Stimulated activated naive CD4-positive, alpha-beta T cell treated with Interleukin-2 at 50 U/mL for 16 hours (primary cell): ENCODE results near the gene VPREB3.
"Not testable (repeated sequence)": the region's sequence is repeated elsewhere in the genome, so short reads cannot be mapped to it uniquely, and the experiment has no call there.

Source experiments
- DNase-seq: peaks from one replicate; lab custom pipeline; 2025; lab: John Stamatoyannopoulos, UW

Gene VPREB3

GRCh38 chr22:23742505-23743264 is 11.5 kb downstream of the VPREB3 start:
- no peak for DNase-seq

GRCh38 chr22:23737696-23738095 is 16.5 kb downstream of the VPREB3 start:
- DNase-seq = no peak

DNA sequence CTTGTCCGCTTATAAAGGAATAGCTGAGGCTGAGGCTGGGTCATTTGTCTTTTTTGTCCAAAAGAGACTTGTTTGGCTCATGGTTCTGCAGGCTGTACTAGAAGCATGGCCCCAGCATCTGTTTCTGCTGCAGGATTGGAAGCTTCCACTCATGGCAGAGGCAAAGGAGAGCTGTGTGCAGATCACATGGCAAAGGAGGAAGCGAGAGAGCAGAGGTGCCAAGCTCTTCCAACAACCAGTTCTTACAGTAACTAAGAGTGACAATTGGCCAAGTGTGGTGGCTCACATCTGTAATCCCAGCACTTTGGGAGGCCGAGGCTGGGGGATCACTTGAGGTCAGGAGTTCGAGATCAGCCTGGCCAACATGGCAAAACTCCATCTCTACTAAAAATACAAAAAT is 26.1 kb downstream of the VPREB3 start:
- DNase-seq = not testable (repeated sequence)

GRCh38 chr22:23722724-23723123 is 31.5 kb downstream of the VPREB3 start:
- DNase-seq = no peak

DNA sequence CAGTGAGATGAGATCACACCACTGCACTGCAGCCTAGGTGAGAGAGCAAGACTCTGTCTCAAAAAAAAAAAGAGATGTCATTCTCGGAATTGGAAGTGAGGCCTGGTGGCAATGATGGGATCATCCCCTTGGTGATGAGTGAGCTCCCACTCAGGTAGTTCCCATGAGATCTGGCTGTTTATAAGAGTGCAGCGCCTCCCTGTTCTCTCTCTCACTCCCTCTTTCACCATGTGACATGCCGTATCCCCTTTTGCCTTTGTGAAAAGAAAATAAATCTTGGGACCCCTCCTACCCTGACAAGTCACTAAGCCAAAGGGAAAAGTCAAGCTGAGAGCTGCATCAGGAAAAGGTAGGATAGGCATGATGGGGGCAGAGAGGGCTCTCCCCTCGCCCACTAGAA is 32.1 kb downstream of the VPREB3 start:
- DNase-seq = no peak

DNA sequence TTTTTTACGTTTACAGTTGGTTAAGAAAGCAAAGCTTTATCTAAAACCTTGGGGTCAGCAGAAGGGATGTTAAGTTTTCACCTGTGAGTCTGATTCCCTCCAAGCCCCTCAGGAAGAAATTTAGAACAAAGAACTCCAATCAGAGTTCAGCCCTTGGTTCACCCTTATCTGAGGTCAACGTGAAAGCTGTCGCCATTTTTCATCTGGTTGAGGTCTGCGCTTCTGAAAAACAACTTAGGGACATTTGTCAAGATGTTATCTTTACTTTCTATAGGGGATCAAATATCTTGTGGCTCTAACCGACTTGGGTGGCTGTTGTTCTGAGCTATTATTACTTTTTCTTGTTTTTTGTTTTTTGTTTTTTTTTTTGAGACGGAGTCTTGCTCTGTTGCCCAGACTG is 33.4 kb downstream of the VPREB3 start:
- no peak for DNase-seq

GRCh38 chr22:23718371-23719165 is 35.7 kb downstream of the VPREB3 start:
- no peak for DNase-seq

GRCh38 chr22:23716811-23717801 is 37.1 kb downstream of the VPREB3 start:
- peak; percentile 74 for DNase-seq

DNA sequence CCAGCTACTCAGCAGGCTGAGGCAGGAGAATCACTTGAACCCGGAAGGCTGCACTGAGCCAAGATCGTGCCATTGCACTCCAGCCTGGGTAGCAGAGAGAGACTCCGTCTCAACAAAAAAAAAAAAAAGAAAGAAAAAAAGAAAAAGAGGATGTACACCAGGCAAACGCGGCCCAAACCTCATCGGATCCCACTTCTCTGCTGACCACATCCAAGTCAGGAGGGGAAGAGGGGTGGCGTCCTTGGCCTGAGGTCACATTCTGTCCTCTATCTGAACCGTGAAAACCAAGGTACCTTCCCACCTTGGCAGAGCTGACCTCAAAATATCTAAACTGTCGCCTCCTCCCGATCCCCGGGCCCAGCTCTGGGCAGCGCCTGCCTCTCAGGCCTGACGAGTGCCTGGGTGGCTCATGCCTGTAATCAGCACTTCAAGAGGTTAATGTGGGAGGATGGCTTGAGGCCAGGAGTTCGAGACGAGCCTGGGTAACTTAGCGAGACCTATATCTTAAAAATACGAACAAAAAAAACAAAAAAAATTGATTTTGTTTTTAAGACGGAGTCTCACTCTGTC is 38.3 kb downstream of the VPREB3 start:
- no peak for DNase-seq

DNA sequence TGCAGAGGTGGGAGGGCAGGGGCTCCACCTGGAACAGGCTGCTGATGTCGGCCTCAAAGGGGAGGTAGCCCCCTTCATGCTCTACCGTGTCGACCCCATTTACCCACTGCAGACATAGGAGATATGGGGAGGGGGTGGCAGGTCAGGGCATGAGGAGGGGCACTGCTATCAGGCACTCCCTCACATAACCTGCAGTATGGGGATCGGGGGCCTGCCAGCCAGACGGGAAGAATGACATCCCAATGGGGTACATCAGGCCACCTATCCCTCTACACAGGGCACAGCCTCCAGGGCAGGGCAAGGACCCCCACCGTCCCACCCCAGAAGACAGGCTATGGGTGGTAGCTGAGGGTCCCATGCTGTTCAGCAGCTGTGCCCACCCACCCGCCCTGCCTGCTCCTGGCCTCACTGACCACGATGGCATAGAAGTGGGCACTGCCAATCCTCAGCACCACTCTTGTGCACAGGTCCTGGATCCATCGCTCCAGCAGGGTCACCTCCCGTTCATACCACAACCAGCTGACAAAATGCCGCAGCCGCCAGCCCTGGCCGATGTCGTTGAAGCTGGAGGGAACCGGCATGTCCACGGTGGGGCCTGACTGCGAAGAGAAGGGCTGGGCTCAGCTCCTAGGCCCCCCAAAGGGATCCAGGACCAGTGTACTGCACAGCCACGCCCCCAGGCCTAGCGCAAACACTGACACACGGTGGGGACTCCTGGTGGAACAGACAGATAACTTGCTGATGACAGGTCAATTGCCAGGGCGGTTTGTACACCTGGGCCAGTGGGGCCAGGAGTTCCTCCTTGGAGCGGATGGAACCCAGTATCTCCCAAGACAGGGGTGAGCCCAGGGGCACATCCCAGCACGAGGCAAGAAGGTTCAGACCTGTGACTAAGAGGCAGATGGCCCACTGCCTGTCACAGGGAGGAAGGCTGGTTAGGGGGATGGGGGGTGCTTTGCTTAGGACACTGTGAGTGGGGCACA is 39.3 kb downstream of the VPREB3 start:
- DNase-seq = no peak

DNA sequence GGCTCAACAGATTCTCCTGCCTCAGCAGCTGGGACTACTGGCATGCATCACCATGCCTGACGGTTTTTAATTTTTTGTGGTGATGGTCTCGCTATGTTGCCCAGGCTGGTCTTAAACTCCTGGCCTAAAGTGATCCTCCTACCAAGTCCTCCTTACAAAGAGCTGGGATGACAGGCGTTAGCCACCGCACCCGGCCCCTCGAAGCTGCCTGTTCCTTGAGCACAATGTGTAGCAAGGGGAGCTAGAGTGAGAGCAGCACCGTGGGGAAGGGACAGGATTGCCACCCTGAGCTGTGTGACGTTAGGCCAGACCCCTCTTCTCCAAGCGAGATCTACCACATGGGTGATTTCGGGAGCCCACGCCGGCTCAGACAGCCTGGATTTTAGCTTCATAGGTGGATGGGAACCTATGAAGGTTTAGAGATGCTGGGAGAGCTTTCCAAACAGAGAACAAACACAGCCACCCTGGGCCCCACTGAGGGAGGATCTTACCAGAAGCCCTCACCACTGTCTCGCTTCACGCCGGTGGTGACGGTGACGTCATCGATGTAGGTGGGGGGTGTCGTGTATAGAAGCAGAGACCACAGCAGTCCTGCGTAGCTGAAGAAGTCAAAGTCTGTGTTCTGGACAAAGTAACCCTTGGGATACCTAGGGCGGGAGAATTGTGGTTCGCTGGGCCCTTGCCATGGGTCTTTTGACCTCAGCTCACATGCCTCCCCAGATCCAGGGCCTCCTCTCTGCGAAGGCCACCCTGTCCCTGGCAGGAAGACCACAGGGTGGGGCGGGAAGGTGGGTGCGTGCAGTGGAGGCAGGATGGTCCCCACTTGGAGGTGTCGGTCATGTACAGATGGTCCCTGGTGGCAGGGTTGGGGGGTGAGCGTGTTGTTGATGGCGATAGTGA is 40.3 kb downstream of the VPREB3 start:
- DNase-seq = no peak

DNA sequence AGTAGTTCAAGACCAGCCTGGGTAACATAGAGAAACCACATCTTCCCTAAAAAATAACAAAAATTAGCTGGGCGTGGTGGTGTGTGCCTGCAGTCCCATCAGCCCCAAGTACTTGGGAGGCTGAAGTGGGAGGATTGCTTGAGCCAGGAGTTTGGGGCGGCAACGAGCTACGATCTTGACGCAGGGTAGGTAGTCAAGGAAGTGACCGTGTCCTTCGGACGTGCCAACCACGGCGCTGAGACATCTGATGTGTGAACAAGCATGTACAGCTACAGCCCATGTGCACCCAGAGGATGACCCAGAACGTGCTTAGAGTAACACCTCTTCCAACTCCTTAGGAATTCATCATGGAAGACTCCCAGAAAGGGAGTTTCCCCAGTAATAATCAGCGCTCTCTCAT is 42.0 kb downstream of the VPREB3 start:
- no peak for DNase-seq

DNA sequence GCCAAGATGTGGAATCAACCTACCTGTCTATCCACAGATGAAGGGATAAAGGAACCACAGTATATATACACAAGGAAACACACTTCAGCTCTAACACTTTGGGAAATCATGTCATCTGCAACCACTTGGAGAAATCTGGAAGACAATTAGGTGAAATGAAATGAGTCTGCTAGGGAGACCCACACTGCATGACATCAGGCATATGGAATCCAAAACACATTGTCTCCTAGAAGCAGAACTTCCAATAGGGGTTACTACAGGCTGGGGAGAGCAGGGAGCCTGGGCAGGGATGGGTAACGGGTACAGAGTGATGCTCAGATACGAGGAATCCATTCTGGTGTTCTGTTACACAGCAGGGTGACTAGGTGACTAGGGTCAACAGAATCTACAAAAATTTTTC is 45.1 kb downstream of the VPREB3 start:
- no peak for DNase-seq

- no peak for DNase-seq
Observed at GRCh38 chr22:23708270-23708669, 46.0 kb downstream of the VPREB3 start.

DNA sequence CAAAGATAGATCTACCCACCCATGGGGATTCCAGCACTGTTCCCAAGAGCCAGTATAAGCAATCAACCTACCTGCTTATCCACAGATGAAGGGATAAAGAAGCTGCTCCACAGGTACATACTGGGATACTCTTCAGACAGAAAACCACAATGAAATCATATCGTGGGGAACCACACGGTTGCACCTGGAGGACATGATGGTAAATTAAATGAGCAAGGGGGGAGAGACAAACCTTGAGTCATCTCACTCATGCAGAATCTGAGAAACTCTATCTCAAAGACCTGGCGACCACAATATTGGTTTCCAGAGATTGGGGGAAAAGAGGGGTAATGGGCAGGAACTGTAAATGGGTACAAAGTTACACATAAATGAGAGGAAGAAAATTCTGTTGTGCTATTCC is 48.9 kb downstream of the VPREB3 start:
- no peak for DNase-seq

DNA sequence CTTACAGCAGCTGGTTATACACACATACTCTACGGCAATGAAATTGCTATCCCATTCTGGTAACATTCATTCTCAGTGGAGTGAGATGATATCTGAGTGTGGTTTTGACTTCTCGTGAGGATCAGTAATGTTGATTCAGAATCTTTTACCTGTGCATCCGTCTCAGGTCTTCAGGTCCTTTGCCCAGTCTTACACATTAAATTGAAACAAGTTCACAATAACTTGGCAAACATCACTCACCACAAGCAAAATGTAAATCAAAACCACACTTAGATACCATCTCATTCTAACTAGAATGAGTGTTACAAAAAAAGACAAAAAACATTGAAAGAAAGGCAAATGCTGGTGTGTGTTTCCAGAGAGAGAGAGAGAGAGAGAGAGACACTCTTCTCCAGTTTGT is 49.4 kb downstream of the VPREB3 start:
- DNase-seq = no peak

DNA sequence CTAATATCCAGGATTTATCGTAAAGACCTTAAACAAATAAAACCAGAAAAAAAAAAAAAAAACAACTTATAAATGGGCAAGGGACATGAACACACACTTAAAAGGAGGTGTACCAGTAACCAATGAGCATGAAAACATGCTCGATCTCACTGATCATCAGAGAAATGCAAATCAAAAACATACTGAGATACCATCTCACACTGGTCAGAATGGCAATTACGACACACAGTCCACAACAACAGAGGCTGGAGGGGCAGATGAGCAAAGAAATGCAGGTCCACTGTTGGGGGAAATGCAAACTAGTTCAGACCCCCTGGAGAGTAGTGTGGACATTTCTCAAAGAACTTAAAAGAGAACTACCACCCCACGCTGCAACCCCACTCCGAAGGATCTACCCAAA is 50.2 kb downstream of the VPREB3 start:
- DNase-seq = no peak
